ENCODE results near the gene ACOT12.

DNA sequence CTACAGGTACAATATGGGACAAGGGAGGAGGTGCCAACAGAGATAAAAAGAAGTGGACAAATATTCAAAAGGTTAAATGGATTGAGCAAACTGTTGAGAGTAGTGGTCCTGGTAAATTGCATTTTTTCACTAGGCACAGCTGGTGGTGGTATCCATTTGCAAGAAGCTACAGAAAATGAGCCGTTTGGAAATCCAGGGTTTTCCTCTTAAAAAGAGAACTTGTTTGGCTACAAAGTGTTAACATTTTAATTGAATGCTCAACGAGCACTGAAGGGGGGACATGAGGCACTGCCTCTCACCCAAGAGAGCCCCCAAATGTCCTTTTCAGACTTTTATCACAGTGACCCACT, 93.0 kb downstream of the ACOT12 start:
- TF ChIP-seq, protein P1, sequence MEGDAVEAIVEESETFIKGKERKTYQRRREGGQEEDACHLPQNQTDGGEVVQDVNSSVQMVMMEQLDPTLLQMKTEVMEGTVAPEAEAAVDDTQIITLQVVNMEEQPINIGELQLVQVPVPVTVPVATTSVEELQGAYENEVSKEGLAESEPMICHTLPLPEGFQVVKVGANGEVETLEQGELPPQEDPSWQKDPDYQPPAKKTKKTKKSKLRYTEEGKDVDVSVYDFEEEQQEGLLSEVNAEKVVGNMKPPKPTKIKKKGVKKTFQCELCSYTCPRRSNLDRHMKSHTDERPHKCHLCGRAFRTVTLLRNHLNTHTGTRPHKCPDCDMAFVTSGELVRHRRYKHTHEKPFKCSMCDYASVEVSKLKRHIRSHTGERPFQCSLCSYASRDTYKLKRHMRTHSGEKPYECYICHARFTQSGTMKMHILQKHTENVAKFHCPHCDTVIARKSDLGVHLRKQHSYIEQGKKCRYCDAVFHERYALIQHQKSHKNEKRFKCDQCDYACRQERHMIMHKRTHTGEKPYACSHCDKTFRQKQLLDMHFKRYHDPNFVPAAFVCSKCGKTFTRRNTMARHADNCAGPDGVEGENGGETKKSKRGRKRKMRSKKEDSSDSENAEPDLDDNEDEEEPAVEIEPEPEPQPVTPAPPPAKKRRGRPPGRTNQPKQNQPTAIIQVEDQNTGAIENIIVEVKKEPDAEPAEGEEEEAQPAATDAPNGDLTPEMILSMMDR (IDR thresholded peaks at IDR 0.05): no peak
- TF ChIP-seq POLR2A (IDR thresholded peaks at IDR 0.05) (no peak), EP300 (IDR thresholded peaks at IDR 0.05) (no peak)
